ENCODE data around the gene LSAMP. TPM values are rescaled to one million over a fixed set of nuclear protein-coding genes. Genes with fewer than 3 reads are reported as not detected.

The LSAMP gene
- total and polyA plus RNA-seq, 2 of the 8 experiments (the other 6 are each of a cell fraction or from before 2014, with no cell fraction given): 1.8 to 5.7 TPM

GRCh38 chr3:115921711-115922110, 523.6 kb downstream of the LSAMP start (continued):
- TF ChIP-seq RNF2 (IDR thresholded peaks at IDR 0.05; ENCODE audit: borderline replicate concordance, low read depth, low read length, missing control alignments, poor library complexity, severe bottlenecking) (no peak), KDM1A (IDR thresholded peaks at IDR 0.05; ENCODE audit: borderline replicate concordance, low read length) (no peak), KDM4A (IDR thresholded peaks at IDR 0.05; ENCODE audit: low read depth, low read length, severe bottlenecking) (no peak), SP4 (IDR thresholded peaks at IDR 0.05; ENCODE audit: low read length) (no peak), EZH2 (IDR thresholded peaks at IDR 0.05; ENCODE audit: low read depth, low read length, severe bottlenecking) (no peak), CBX5 (IDR thresholded peaks at IDR 0.05; ENCODE audit: low read depth, low read length) (no peak), BRCA1 (IDR thresholded peaks at IDR 0.05; ENCODE audit: low read depth, low read length) (no peak)

Data from H1 (cell line).